Sciatic nerve (tissue), 2 donors: ENCODE measurements around the gene FBXL4. TPM values are rescaled to one million over a fixed set of nuclear protein-coding genes. Genes with fewer than 3 reads are reported as not detected.

Source experiments
- ATAC-seq: fragments of 200-7000 bp; cut with Tn5 transposase; one replicate; pipeline ENCODE4 v1.9.1; 2020; ENCODE audit warnings: mild to moderate bottlenecking, moderate library complexity
- DNase-seq: peaks from one replicate; pipeline ENCODE4 v3.0.0-alpha.2; 2020; ENCODE audit warnings: low spot score
- intact Hi-C: fragments of 100-400 bp; cut with DNase I; formaldehyde crosslinking; loops from one replicate; pipeline ENCODE4 v1.14.2; 2022
- total RNA-seq: library from RNA; stranded (reverse); fragmentation: NEBNext Ultra II Directional; extraction: Animal tissue kit (Norgen Biotek cat#: 25700); gene quantifications from one replicate; pipeline ENCODE4 v1.2.1, GENCODE V29; 2021
- donor health status: DM: no; HTN: no; CAD: no.
- donor health status: DM: no; HTN: no; CAD: no.

FBXL4 gene
- 40.7 TPM for total RNA-seq

- ATAC-seq (peak; percentile 96), DNase-seq (peak; percentile 88)
- intact Hi-C loops: no loop called here
These were observed at the start of gene FBXL4 for GRCh38 chr6:98947411-98948292. FBXL4 (minus strand) TSS chr6:98947946; CDS start chr6:98926988, 20,958 bp downstream.

- no peak for ATAC-seq
- no peak for DNase-seq
- intact Hi-C loops: no loop called here
These were observed 47.4 kb upstream of the FBXL4 start for GRCh38 chr6:98995116-98995515.

- ATAC-seq (no peak), DNase-seq (no peak)
- intact Hi-C loops: no loop called here
These were observed 44.8 kb upstream of the FBXL4 start for GRCh38 chr6:98992535-98992934.

- peak; percentile 48 for ATAC-seq
- intact Hi-C loops: no loop called here
- DNase-seq: no peak
These were observed 38.4 kb upstream of the FBXL4 start for GRCh38 chr6:98986071-98986615.

GRCh38 chr6:98985391-98985790, 37.6 kb upstream of the FBXL4 start:
- intact Hi-C loops: no loop called here
- no peak for ATAC-seq
- DNase-seq: no peak

- intact Hi-C loops: no loop called here
- ATAC-seq: no peak
- no peak for DNase-seq
These were observed 36.4 kb upstream of the FBXL4 start for GRCh38 chr6:98984121-98984520.

GRCh38 chr6:98981473-98981872, 33.7 kb upstream of the FBXL4 start:
- intact Hi-C loops: no loop called here
- no peak for ATAC-seq
- DNase-seq: no peak

GRCh38 chr6:98980819-98981218, 33.1 kb upstream of the FBXL4 start:
- intact Hi-C loops: no loop called here
- ATAC-seq (no peak), DNase-seq (no peak)

GRCh38 chr6:98977671-98978292, 30.0 kb upstream of the FBXL4 start:
- ATAC-seq (no peak), DNase-seq (no peak)
- intact Hi-C loops: no loop called here

- ATAC-seq (no peak), DNase-seq (no peak)
- intact Hi-C loops: no loop called here
These were observed 29.1 kb upstream of the FBXL4 start for GRCh38 chr6:98976674-98977385.

GRCh38 chr6:98975421-98975820, 27.7 kb upstream of the FBXL4 start:
- ATAC-seq (no peak), DNase-seq (no peak)
- intact Hi-C loops: no loop called here

- DNase-seq (no peak), ATAC-seq (no peak)
- intact Hi-C loops: no loop called here
These were observed 26.6 kb upstream of the FBXL4 start for GRCh38 chr6:98974309-98974708.

- ATAC-seq: no peak
- no peak for DNase-seq
- intact Hi-C loops: no loop called here
These were observed 25.8 kb upstream of the FBXL4 start for GRCh38 chr6:98973571-98973970.

GRCh38 chr6:98971303-98971702, 23.6 kb upstream of the FBXL4 start:
- no peak for DNase-seq
- intact Hi-C loops: no loop called here
- no peak for ATAC-seq

GRCh38 chr6:98970469-98970868, 22.7 kb upstream of the FBXL4 start:
- intact Hi-C loops: no loop called here
- DNase-seq: no peak
- no peak for ATAC-seq

- intact Hi-C loops: no loop called here
- ATAC-seq (no peak), DNase-seq (no peak)
These were observed 19.9 kb upstream of the FBXL4 start for GRCh38 chr6:98967616-98968015.

GRCh38 chr6:98959631-98960030, 11.9 kb upstream of the FBXL4 start:
- ATAC-seq (no peak), DNase-seq (no peak)
- intact Hi-C loops: no loop called here

- no peak for ATAC-seq
- intact Hi-C loops: no loop called here
- DNase-seq: no peak
These were observed 11.0 kb upstream of the FBXL4 start for GRCh38 chr6:98958776-98959175.

- intact Hi-C loops: no loop called here
- DNase-seq: no peak
- no peak for ATAC-seq
These were observed 9.7 kb upstream of the FBXL4 start for GRCh38 chr6:98957450-98957849.

GRCh38 chr6:98949589-98949988, 1.8 kb upstream of the FBXL4 start:
- intact Hi-C loops: no loop called here
- ATAC-seq: no peak

More at GRCh38 chr6:98949589-98949988, 1.8 kb upstream of the FBXL4 start:
- DNase-seq: no peak
